ENCODE results near the gene TMC1. TPM values are rescaled to one million over a fixed set of nuclear protein-coding genes. Genes with fewer than 3 reads are reported as not detected.
"Not testable (repeated sequence)": the region's sequence is repeated elsewhere in the genome, so short reads cannot be mapped to it uniquely, and the experiment has no call there.

TMC1 gene
- total and polyA plus RNA-seq, 2 donors from 2014 or later: 0.25 to 1.2 TPM

DNA sequence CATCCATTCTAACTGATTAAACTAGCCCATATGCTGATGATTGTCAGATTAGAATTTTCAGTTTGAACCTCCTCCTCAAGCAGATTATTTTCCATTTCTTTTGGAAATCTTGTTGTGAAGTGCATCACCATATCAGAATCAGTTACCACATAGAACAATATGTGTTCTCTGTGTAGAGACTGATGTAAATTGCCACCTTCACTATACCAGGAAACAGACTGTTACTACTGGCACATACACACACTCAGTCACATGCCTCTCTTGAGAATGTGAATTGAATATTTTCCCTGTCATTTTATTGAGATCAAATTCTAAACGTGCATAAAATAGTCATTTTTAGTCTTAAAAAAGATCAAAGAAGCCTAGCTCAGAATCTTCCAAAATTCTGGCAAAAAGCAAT lies 270.0 kb downstream of the TMC1 start:
- no peak overlapping the region for H3K27ac ChIP-seq (ENCODE audit: low read depth in 2 of 2, low read length in 2 of 2)
- FAIRE-seq: no peak

DNA sequence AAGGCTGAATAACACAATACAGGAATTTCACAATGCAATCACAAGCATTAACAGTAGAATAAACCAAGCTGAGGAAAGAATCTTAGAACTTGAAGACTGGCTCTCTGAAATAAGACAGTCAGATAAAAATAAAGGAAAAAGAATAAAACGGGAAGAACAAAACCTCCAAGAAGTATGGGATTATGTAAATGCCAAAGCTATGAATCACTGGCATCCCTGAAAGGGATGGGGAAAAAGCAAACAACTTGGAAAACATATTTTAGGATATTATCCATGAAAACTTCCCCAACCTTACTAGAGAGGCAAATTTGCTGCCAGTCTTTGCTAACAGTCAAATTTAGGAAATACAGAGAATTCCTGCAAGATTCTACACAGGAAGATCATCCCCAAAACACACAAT lies 273.5 kb downstream of the TMC1 start:
- intact Hi-C loops (cut with DNase I): no loop called here
- Histone ChIP-seq H3K9me3 (ENCODE audit: control insufficient read depth in 2 of 3, insufficient read depth in 1 of 3, low read length in 3 of 3) (no peaks in the 10 kb centered on the region), H3K4me1 (ENCODE audit: control insufficient read depth in 2 of 3, insufficient read depth in 2 of 3, low read depth in 1 of 3, low read length in 3 of 3) (no peaks in the 10 kb centered on the region), H3K27me3 (ENCODE audit: control insufficient read depth, insufficient read depth, low read length) (no peaks in the 10 kb centered on the region), H3K27ac (ENCODE audit: low read depth in 2 of 2, low read length in 2 of 2) (no peak overlapping the region), H3K4me3 (ENCODE audit: low read length in 3 of 3) (no peak overlapping the region), H3K36me3 (ENCODE audit: control insufficient read depth in 2 of 3, insufficient read depth in 3 of 3, low read length in 3 of 3) (no peaks in the 10 kb centered on the region), H3K9ac (ENCODE audit: low read length in 3 of 3) (no peak overlapping the region)
- TF ChIP-seq, protein P1, sequence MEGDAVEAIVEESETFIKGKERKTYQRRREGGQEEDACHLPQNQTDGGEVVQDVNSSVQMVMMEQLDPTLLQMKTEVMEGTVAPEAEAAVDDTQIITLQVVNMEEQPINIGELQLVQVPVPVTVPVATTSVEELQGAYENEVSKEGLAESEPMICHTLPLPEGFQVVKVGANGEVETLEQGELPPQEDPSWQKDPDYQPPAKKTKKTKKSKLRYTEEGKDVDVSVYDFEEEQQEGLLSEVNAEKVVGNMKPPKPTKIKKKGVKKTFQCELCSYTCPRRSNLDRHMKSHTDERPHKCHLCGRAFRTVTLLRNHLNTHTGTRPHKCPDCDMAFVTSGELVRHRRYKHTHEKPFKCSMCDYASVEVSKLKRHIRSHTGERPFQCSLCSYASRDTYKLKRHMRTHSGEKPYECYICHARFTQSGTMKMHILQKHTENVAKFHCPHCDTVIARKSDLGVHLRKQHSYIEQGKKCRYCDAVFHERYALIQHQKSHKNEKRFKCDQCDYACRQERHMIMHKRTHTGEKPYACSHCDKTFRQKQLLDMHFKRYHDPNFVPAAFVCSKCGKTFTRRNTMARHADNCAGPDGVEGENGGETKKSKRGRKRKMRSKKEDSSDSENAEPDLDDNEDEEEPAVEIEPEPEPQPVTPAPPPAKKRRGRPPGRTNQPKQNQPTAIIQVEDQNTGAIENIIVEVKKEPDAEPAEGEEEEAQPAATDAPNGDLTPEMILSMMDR (IDR thresholded peaks at IDR 0.05; ENCODE audit: borderline replicate concordance, extremely low read depth, insufficient read depth): no peak
- DNase-seq (no peak), FAIRE-seq (no peak)

More for the DNA sequence above, 270.0 kb downstream of the TMC1 start:
- Histone ChIP-seq H3K4me3 (ENCODE audit: low read length in 3 of 3) (no peak overlapping the region), H3K4me1 (ENCODE audit: control insufficient read depth in 2 of 3, insufficient read depth in 2 of 3, low read depth in 1 of 3, low read length in 3 of 3) (no peaks in the 10 kb centered on the region), H3K9me3 (ENCODE audit: control insufficient read depth in 2 of 3, insufficient read depth in 1 of 3, low read length in 3 of 3) (no peaks in the 10 kb centered on the region), H3K36me3 (ENCODE audit: control insufficient read depth in 2 of 3, insufficient read depth in 3 of 3, low read length in 3 of 3) (no peaks in the 10 kb centered on the region), H3K9ac (ENCODE audit: low read length in 3 of 3) (no peak overlapping the region), H3K27me3 (ENCODE audit: control insufficient read depth, insufficient read depth, low read length) (no peaks in the 10 kb centered on the region)
- TF ChIP-seq, protein P1 (IDR thresholded peaks at IDR 0.05; ENCODE audit: borderline replicate concordance, extremely low read depth, insufficient read depth): no peak
- DNase-seq: no peak
- intact Hi-C loops (cut with DNase I): no loop called here

DNA sequence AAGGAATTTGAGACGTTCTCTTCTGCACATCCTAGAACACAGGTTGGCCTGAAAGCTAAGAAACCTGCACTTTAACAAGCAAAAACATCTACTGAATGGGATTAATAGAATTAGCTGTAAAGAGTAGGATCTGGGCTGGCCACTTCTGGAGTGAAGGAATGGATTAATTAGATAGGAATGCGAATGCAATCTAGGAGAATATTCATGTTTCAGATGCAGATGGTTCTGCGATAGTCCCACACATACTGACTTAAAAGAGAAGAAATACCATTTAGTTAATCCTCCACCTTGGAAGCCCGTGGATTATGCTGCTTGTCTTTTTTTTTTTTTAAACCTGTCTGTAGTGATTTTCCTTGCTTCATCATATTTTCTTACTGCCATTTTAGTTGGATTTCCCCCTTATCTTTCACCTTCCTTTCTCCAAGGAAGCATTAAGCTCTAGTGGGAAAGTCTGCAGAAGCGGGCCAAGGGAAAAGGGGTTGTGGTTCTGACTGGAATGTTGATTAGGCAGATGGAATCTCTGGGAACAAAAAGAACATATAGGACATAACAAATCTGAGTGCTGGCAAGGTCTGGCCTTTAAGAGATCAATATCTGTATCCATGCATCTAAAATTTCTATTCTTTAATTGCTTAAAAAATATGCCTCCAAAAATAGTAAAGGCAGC lies 279.1 kb downstream of the TMC1 start:
- no peak overlapping the region for H3K9ac ChIP-seq (ENCODE audit: low read length in 3 of 3)
- TF ChIP-seq, protein P1 (IDR thresholded peaks at IDR 0.05; ENCODE audit: borderline replicate concordance, extremely low read depth, insufficient read depth): no peak
- no peaks in the 10 kb centered on the region for H3K4me1 ChIP-seq (ENCODE audit: control insufficient read depth in 2 of 3, insufficient read depth in 2 of 3, low read depth in 1 of 3, low read length in 3 of 3)
- intact Hi-C loops (cut with DNase I): no loop called here
- FAIRE-seq (no peak), DNase-seq (no peak)
- no peak overlapping the region for H3K4me3 ChIP-seq (ENCODE audit: low read length in 3 of 3)
- no peaks in the 10 kb centered on the region for H3K27me3 ChIP-seq (ENCODE audit: control insufficient read depth, insufficient read depth, low read length)
- no peaks in the 10 kb centered on the region for H3K36me3 ChIP-seq (ENCODE audit: control insufficient read depth in 2 of 3, insufficient read depth in 3 of 3, low read length in 3 of 3)
- H3K9me3 ChIP-seq (ENCODE audit: control insufficient read depth in 2 of 3, insufficient read depth in 1 of 3, low read length in 3 of 3): peaks cover 0 to 2% (median 0%) of the 10 kb centered on the region in 3 donors
- H3K27ac ChIP-seq (ENCODE audit: low read depth in 2 of 2, low read length in 2 of 2): no peak overlapping the region

DNA sequence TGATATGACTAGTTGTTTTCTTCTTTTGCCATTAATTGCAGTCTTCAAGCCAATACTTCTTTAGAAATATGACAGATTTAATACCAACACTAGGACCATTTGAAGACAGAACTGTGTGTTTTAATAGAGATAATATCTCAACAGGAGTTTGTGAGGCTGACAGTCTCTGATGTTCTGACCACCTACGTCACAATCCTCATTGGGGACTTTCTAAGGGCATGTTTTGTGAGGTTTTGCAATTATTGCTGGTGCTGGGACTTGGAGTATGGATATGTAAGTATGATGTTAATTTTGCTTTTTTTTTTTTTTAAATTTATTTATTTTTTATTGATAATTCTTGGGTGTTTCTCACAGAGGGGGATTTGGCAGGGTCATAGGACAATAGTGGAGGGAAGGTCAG lies 283.8 kb downstream of the TMC1 start:
- FAIRE-seq: no peak
- TF ChIP-seq, protein P1 (IDR thresholded peaks at IDR 0.05; ENCODE audit: borderline replicate concordance, extremely low read depth, insufficient read depth): no peak
- Histone ChIP-seq H3K9ac (ENCODE audit: low read length in 3 of 3) (no peak overlapping the region), H3K27me3 (ENCODE audit: control insufficient read depth, insufficient read depth, low read length) (no peaks in the 10 kb centered on the region), H3K36me3 (ENCODE audit: control insufficient read depth in 2 of 3, insufficient read depth in 3 of 3, low read length in 3 of 3) (no peaks in the 10 kb centered on the region), H3K4me3 (ENCODE audit: low read length in 3 of 3) (no peak overlapping the region), H3K4me1 (ENCODE audit: control insufficient read depth in 2 of 3, insufficient read depth in 2 of 3, low read depth in 1 of 3, low read length in 3 of 3) (no peaks in the 10 kb centered on the region), H3K27ac (ENCODE audit: low read depth in 2 of 2, low read length in 2 of 2) (no peak overlapping the region), H3K9me3 (ENCODE audit: control insufficient read depth in 2 of 3, insufficient read depth in 1 of 3, low read length in 3 of 3) (peaks cover 0 to 2% (median 0%) of the 10 kb centered on the region in 3 donors)
- DNase-seq: no peak
- intact Hi-C loops (cut with DNase I): no loop called here

DNA sequence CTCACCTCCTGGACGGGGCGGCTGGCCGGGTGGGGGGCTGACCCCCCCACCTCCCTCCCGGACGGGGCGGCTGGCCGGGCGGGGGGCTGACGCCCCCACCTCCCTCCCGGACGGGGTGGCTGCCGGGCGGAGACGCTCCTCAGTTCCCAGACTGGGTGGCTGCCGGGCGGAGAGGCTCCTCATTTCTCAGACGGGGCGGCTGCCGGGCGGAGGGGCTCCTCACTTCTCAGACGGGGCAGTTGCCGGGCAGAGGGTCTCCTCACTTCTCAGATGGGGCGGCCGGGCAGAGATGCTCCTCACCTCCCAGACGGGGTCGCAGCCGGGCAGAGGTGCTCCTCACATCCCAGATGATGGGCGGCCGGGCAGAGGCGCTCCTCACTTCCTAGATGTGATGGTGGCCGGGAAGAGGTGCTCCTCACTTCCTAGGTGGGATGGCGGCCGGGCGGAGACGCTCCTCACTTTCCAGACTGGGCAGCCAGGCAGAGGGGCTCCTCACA lies 285.0 kb downstream of the TMC1 start:
- H3K36me3 ChIP-seq (ENCODE audit: control insufficient read depth in 2 of 3, insufficient read depth in 3 of 3, low read length in 3 of 3); H3K27me3 ChIP-seq (ENCODE audit: control insufficient read depth, insufficient read depth, low read length); intact Hi-C loops (cut with DNase I); H3K9me3 ChIP-seq (ENCODE audit: control insufficient read depth in 2 of 3, insufficient read depth in 1 of 3, low read length in 3 of 3); FAIRE-seq; H3K27ac ChIP-seq (ENCODE audit: low read depth in 2 of 2, low read length in 2 of 2); H3K4me3 ChIP-seq (ENCODE audit: low read length in 3 of 3); H3K4me1 ChIP-seq (ENCODE audit: control insufficient read depth in 2 of 3, insufficient read depth in 2 of 3, low read depth in 1 of 3, low read length in 3 of 3); H3K9ac ChIP-seq (ENCODE audit: low read length in 3 of 3); DNase-seq: not testable (repeated sequence)
